SK-N-MC (cell line): ENCODE results near the gene HPRT1.

ENCODE experiments used
- EZH2 ChIP-seq: fragments of 200-600 bp; sonication (generic); IDR thresholded peaks from one replicate; pipeline ENCODE4 v1.6.1; 2017; ENCODE audit warnings: antibody characterized with exemption
- FOXP2 ChIP-seq: optimal IDR thresholded peaks from 2 replicates; pipeline ENCODE3; 2011; ENCODE audit warnings: mild to moderate bottlenecking, moderate library complexity; ENCODE audit not compliant: insufficient read depth; ENCODE audit errors: extremely low read length, control extremely low read depth
- POLR2AphosphoS5 ChIP-seq: IDR thresholded peaks from 2 replicates; pipeline ENCODE4 v1.6.1; 2012; ENCODE audit warnings: mild to moderate bottlenecking, low read depth, low read length, borderline replicate concordance

GRCh38 chrX:134525086-134525792 is 65.3 kb downstream of the HPRT1 start:
- TF ChIP-seq POLR2AphosphoS5 (no peak), EZH2 (no peak), FOXP2 (no peak)
